ENCODE data around the gene CDK6. TPM values are rescaled to one million over a fixed set of nuclear protein-coding genes. Genes with fewer than 3 reads are reported as not detected.

CDK6 gene
- total RNA-seq, 4 donors from 2014 or later = 19.7 to 51.1 (median 33.8) TPM

DNA sequence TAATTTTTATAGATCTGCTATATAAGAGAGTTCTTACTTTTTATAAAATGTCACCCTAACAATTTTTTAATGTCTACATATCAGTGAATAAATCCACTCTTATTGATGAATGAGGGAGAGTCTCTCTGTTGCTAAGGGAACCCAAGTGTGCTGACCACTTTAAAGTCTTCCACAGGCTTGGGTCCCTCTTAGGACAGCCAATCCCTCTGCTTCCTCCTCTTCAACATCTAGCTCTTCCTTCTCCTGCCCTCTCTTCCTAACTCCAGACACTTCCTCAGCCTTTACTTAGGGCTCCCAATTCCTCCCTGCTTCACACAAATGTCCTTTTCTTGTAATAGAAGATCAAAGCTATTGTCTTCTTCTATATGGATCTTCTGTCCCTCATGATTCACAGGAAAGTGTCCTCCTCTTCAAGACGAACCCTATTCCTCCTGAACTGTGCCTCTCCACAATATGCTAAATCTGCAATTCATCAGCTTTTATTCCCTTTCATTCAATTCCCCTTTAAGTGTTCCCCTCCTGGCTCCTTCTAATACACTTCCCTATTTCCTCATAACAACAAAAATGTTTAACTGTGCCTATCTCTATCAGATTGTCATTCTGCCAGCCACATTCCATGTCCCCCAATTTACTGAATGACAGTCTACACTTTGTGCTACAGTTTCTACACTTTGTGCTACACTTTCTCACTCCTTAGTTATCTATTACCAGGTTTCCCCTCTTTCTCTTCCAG is 37.7 kb downstream of the CDK6 start:
- peaks cover 18 to 60% (median 29%) of the 10 kb centered on the region in 3 donors for H3K4me1 ChIP-seq
- WGBS, 2 donors (ENCODE audit: low coverage in 1 of 2) = 50 to 88% methylated on average over 1 of the region's 1 CpG
- no peaks in the 10 kb centered on the region for H3K27me3 ChIP-seq
- TF ChIP-seq POLR2A (IDR thresholded peaks at IDR 0.05) (no peak), POLR2AphosphoS5 (IDR thresholded peaks at IDR 0.05) (no peak), EP300 (IDR thresholded peaks at IDR 0.05) (no peak), CTCF (IDR thresholded peaks at IDR 0.05) (no peak)
- ATAC-seq = no peak
- peak overlapping the region in 3 of 4 donors; percentile 23 to 76 (median 55) for H3K27ac ChIP-seq
- H3K4me3 ChIP-seq = no peak overlapping the region
- H3K36me3 ChIP-seq = no peaks in the 10 kb centered on the region
- H3K9me3 ChIP-seq = no peaks in the 10 kb centered on the region

GRCh38 chr7:92797693-92798092 is 38.7 kb downstream of the CDK6 start:
- 15 to 44% methylated on average over 1 to 4 of the region's 4 CpGs for WGBS, 2 donors (ENCODE audit: low coverage in 1 of 2)
- H3K4me3 ChIP-seq = no peak overlapping the region
- H3K27me3 ChIP-seq = no peaks in the 10 kb centered on the region
- no peaks in the 10 kb centered on the region for H3K9me3 ChIP-seq
- no peaks in the 10 kb centered on the region for H3K36me3 ChIP-seq
- no peak for ATAC-seq
- peak overlapping the region; percentile 37 to 76 (median 60) for H3K27ac ChIP-seq
- TF ChIP-seq CTCF (IDR thresholded peaks at IDR 0.05) = peak in 3 of 4 experiments; percentile 8 to 43 (median 31)
- no peak for TF ChIP-seq EP300 (IDR thresholded peaks at IDR 0.05)
- no peak for TF ChIP-seq POLR2AphosphoS5 (IDR thresholded peaks at IDR 0.05)
- peaks cover 18 to 65% (median 29%) of the 10 kb centered on the region in 3 donors for H3K4me1 ChIP-seq

DNA sequence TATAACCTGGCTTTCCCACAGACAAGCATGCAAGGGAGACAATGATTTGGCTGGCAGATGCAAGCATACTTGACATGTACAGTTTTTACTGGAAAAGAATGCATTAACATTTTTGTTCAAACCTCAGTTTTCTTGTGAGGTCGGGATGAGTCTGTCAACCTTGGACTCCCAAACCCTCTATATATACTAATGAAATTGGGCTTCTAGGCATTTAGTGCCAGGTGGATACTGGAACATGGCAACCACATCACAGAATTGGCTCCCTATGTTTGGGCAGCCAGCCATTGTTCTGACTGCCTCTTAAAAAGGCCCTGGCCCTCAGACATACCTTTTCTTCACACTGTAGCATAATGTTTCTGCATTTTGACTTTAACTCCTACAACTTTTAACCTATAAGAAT is 39.1 kb downstream of the CDK6 start:
- peak overlapping the region; percentile 37 to 76 (median 60) for H3K27ac ChIP-seq
- TF ChIP-seq EP300 (IDR thresholded peaks at IDR 0.05) = no peak
- TF ChIP-seq POLR2AphosphoS5 (IDR thresholded peaks at IDR 0.05) = no peak
- TF ChIP-seq CTCF (IDR thresholded peaks at IDR 0.05) = no peak
- TF ChIP-seq POLR2A (IDR thresholded peaks at IDR 0.05) = no peak
- no peak for ATAC-seq
- H3K36me3 ChIP-seq = no peaks in the 10 kb centered on the region
- no peaks in the 10 kb centered on the region for H3K9me3 ChIP-seq
- 38% methylated on average over 1 of the region's 1 CpG; no CpG with 5 or more reads in 1 of the 2 donors for WGBS, 2 donors (ENCODE audit: low coverage in 1 of 2)
- no peaks in the 10 kb centered on the region for H3K27me3 ChIP-seq
- no peak overlapping the region for H3K4me3 ChIP-seq
- H3K4me1 ChIP-seq = peaks cover 18 to 65% (median 29%) of the 10 kb centered on the region in 3 donors

DNA sequence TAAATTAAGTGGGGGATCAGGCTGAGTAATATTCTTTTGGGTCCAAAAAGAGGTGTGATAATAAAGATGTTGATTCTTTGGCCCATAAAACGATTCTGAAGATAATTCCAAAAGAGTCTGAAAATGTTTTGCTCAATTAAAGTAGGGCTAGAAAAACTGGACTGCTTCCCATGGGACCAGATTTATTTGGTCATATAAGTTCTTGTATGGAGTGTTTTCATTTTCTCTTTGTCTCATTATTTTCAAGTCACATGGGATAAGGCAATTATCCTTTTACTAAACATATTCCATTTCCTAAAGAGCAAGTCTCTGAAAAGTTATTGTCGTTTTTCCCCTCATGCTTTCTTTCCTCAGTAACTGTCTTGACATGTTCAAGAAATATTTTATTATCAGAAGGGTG is 41.5 kb downstream of the CDK6 start:
- no peak for ATAC-seq
- no peaks in the 10 kb centered on the region for H3K36me3 ChIP-seq
- no peaks in the 10 kb centered on the region for H3K9me3 ChIP-seq
- peaks cover 32 to 85% (median 34%) of the 10 kb centered on the region in 3 donors for H3K4me1 ChIP-seq
- no peak overlapping the region for H3K4me3 ChIP-seq
- WGBS, 2 donors (ENCODE audit: low coverage in 1 of 2) = 5 to 6% methylated on average over 2 of the region's 2 CpGs
- peak overlapping the region in 3 of 4 donors; percentile 34 to 55 (median 53) for H3K27ac ChIP-seq
- H3K27me3 ChIP-seq = no peaks in the 10 kb centered on the region
- TF ChIP-seq EP300 (IDR thresholded peaks at IDR 0.05) (no peak), POLR2A (IDR thresholded peaks at IDR 0.05) (no peak), CTCF (IDR thresholded peaks at IDR 0.05) (no peak), POLR2AphosphoS5 (IDR thresholded peaks at IDR 0.05) (no peak)

DNA sequence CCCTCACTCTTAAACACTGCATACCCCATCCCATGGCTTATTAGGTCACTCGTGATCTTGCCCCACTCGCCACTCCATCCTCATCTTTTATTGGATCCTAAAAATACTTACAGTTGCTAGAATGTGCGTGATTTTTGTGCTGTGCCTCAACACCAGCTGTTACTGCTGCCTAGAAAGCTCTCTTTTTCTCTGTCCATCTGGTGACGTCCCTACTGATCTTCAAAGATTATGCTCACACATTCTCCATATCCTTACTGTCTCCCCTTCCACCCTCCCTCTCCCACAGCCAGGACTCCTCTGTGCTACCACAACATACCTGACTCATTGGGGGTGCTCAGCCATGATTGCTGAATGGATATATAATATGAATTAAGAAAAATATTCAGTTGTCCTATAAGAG is 42.0 kb downstream of the CDK6 start:
- Histone ChIP-seq H3K9me3 (no peaks in the 10 kb centered on the region), H3K4me1 (peaks cover 32 to 80% (median 34%) of the 10 kb centered on the region in 3 donors), H3K27ac (peak overlapping the region in 3 of 4 donors; percentile 34 to 55 (median 53)), H3K4me3 (no peak overlapping the region), H3K36me3 (no peaks in the 10 kb centered on the region), H3K27me3 (no peaks in the 10 kb centered on the region)
- 60 to 86% methylated on average over 3 to 4 of the region's 4 CpGs for WGBS, 2 donors (ENCODE audit: low coverage in 1 of 2)
- ATAC-seq = no peak
- TF ChIP-seq EP300 (IDR thresholded peaks at IDR 0.05) = no peak
- no peak for TF ChIP-seq POLR2AphosphoS5 (IDR thresholded peaks at IDR 0.05)
- no peak for TF ChIP-seq POLR2A (IDR thresholded peaks at IDR 0.05)
- no peak for TF ChIP-seq CTCF (IDR thresholded peaks at IDR 0.05)

All from gastroesophageal sphincter (tissue), 4 donors.